ENCODE results near the gene PRKCQ.

The PRKCQ gene

GRCh38 chr10:6520138-6520537 lies 59.9 kb downstream of the PRKCQ start:
- Histone ChIP-seq H3K4me1 (ENCODE audit: insufficient read depth, low read length, severe bottlenecking) (no peaks in the 10 kb centered on the region), H3F3A (ENCODE audit: insufficient read depth, low read length) (no peaks in the 10 kb centered on the region), H3K27me3 (ENCODE audit: insufficient read depth, low read length) (no peaks in the 10 kb centered on the region; the same call in none of the 2 replicates), H3K9ac (ENCODE audit: low read length) (no peak overlapping the region), H3K9me3 (ENCODE audit: low read length) (no peaks in the 10 kb centered on the region), H3K4me2 (ENCODE audit: low read length) (no peak overlapping the region), H3K27ac (ENCODE audit: low read depth, low read length, poor library complexity, severe bottlenecking) (no peak overlapping the region), H2AFZ (ENCODE audit: low read length) (no peak overlapping the region), H4K20me1 (ENCODE audit: insufficient read depth, low read length) (no peaks in the 10 kb centered on the region), H3K4me3 (ENCODE audit: low read depth, low read length, poor library complexity, severe bottlenecking) (no peak overlapping the region), H3K79me2 (ENCODE audit: insufficient read depth, low read length) (no peaks in the 10 kb centered on the region), H3K9me2 (ENCODE audit: low read depth, low read length) (no peaks in the 10 kb centered on the region), H3K36me3 (ENCODE audit: insufficient read depth, low read length) (no peaks in the 10 kb centered on the region)
- TF ChIP-seq, protein P1, sequence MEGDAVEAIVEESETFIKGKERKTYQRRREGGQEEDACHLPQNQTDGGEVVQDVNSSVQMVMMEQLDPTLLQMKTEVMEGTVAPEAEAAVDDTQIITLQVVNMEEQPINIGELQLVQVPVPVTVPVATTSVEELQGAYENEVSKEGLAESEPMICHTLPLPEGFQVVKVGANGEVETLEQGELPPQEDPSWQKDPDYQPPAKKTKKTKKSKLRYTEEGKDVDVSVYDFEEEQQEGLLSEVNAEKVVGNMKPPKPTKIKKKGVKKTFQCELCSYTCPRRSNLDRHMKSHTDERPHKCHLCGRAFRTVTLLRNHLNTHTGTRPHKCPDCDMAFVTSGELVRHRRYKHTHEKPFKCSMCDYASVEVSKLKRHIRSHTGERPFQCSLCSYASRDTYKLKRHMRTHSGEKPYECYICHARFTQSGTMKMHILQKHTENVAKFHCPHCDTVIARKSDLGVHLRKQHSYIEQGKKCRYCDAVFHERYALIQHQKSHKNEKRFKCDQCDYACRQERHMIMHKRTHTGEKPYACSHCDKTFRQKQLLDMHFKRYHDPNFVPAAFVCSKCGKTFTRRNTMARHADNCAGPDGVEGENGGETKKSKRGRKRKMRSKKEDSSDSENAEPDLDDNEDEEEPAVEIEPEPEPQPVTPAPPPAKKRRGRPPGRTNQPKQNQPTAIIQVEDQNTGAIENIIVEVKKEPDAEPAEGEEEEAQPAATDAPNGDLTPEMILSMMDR (IDR thresholded peaks at IDR 0.05; ENCODE audit: low read length): no peak
- TF ChIP-seq EZH2 (IDR thresholded peaks at IDR 0.05; ENCODE audit: borderline replicate concordance, low read length): no peak

DNA sequence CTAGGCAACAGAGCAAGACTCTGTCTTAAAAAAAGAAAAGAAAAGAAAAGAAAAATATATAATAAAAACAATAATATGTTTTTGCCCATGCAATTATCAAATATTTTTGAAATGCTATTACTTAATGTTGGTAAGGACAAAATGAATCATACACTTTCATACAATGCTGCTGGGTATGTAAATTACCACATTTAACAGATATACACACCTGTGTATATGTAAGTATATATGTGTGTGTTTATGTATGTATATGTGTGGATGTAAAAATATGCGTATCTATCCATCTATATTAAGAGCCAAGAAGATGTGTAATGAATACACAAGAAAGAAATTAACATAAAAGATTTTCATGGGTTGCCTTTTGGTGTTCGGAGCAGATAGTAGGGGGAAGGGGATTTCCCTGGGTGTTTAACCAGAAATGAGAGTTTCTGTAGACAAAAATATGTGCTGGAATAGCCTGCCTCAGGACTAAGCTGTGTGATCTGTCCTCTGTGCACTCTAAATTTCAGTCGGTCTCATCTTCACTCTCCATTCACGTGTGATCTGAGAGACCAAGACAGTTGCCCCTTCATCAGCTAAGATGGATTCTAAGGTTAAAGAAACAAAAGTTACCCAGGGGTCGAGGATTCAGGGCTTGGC lies 61.2 kb downstream of the PRKCQ start:
- Histone ChIP-seq H3K27ac (ENCODE audit: low read depth, low read length, poor library complexity, severe bottlenecking) (no peak overlapping the region), H3F3A (ENCODE audit: insufficient read depth, low read length) (no peaks in the 10 kb centered on the region), H3K79me2 (ENCODE audit: insufficient read depth, low read length) (no peaks in the 10 kb centered on the region), H2AFZ (ENCODE audit: low read length) (no peak overlapping the region), H3K27me3 (ENCODE audit: insufficient read depth, low read length) (no peaks in the 10 kb centered on the region; the same call in none of the 2 replicates), H3K9me3 (ENCODE audit: low read length) (no peaks in the 10 kb centered on the region), H3K9ac (ENCODE audit: low read length) (no peak overlapping the region), H3K4me1 (ENCODE audit: insufficient read depth, low read length, severe bottlenecking) (no peaks in the 10 kb centered on the region), H3K4me3 (ENCODE audit: low read depth, low read length, poor library complexity, severe bottlenecking) (no peak overlapping the region), H4K20me1 (ENCODE audit: insufficient read depth, low read length) (no peaks in the 10 kb centered on the region), H3K9me2 (ENCODE audit: low read depth, low read length) (no peaks in the 10 kb centered on the region), H3K4me2 (ENCODE audit: low read length) (no peak overlapping the region), H3K36me3 (ENCODE audit: insufficient read depth, low read length) (no peaks in the 10 kb centered on the region)
- TF ChIP-seq, protein P1 (IDR thresholded peaks at IDR 0.05; ENCODE audit: low read length): no peak
- TF ChIP-seq EZH2 (IDR thresholded peaks at IDR 0.05; ENCODE audit: borderline replicate concordance, low read length): no peak

- no peaks in the 10 kb centered on the region for H3K36me3 ChIP-seq (ENCODE audit: insufficient read depth, low read length)
- no peaks in the 10 kb centered on the region; the same call in 1 of the 2 replicates for H3K27me3 ChIP-seq (ENCODE audit: insufficient read depth, low read length)
- no peaks in the 10 kb centered on the region for H3K9me2 ChIP-seq (ENCODE audit: low read depth, low read length)
- no peak overlapping the region for H3K4me2 ChIP-seq (ENCODE audit: low read length)
- H3F3A ChIP-seq (ENCODE audit: insufficient read depth, low read length): no peaks in the 10 kb centered on the region
- TF ChIP-seq EZH2 (IDR thresholded peaks at IDR 0.05; ENCODE audit: borderline replicate concordance, low read length): no peak
- TF ChIP-seq, protein P1 (IDR thresholded peaks at IDR 0.05; ENCODE audit: low read length): no peak
- H3K79me2 ChIP-seq (ENCODE audit: insufficient read depth, low read length): no peaks in the 10 kb centered on the region
- no peak overlapping the region for H2AFZ ChIP-seq (ENCODE audit: low read length)
- H3K4me1 ChIP-seq (ENCODE audit: insufficient read depth, low read length, severe bottlenecking): no peaks in the 10 kb centered on the region
- H3K4me3 ChIP-seq (ENCODE audit: low read depth, low read length, poor library complexity, severe bottlenecking): no peak overlapping the region
- no peaks in the 10 kb centered on the region for H3K9me3 ChIP-seq (ENCODE audit: low read length)
- no peak overlapping the region for H3K9ac ChIP-seq (ENCODE audit: low read length)
- H4K20me1 ChIP-seq (ENCODE audit: insufficient read depth, low read length): no peaks in the 10 kb centered on the region
- no peak overlapping the region for H3K27ac ChIP-seq (ENCODE audit: low read depth, low read length, poor library complexity, severe bottlenecking)
Measured at GRCh38 chr10:6516929-6517284, 63.2 kb downstream of the PRKCQ start.
